ENCODE measurements around the gene TPCN1. TPM values are rescaled to one million over a fixed set of nuclear protein-coding genes. Genes with fewer than 3 reads are reported as not detected.

TPCN1 gene
- total and polyA plus RNA-seq, 2 of the 8 experiments (the other 6 are each of a cell fraction or from before 2014, with no cell fraction given): 14.9 to 21.4 TPM

GRCh38 chr12:113222730-113223531, 1.7 kb downstream of the TPCN1 start (continued):
- TF ChIP-seq JUN (IDR thresholded peaks at IDR 0.05; ENCODE audit: low read depth, low read length) (no peak), EP300 (IDR thresholded peaks at IDR 0.05; ENCODE audit: borderline replicate concordance in 1 of 2, low read depth in 2 of 2, low read length in 2 of 2) (no peak), SIRT6 (IDR thresholded peaks at IDR 0.05; ENCODE audit: low read length) (no peak), CHD1 (IDR thresholded peaks at IDR 0.05; ENCODE audit: low read depth, low read length) (no peak), TAF1 (IDR thresholded peaks at IDR 0.05; ENCODE audit: low read depth, low read length) (no peak), KDM1A (IDR thresholded peaks at IDR 0.05; ENCODE audit: borderline replicate concordance, low read length) (no peak), BRCA1 (IDR thresholded peaks at IDR 0.05; ENCODE audit: low read depth, low read length) (no peak), TAF7 (optimal IDR thresholded peaks at IDR 0.05; ENCODE audit: borderline replicate concordance, low read depth, low read length) (no peak)

All from H1 (cell line).